Activated gamma-delta T cell treated with anti-CD3 and anti-CD28 coated beads, Interleukin-2, amount 50 U/mL, for 16 hours (primary cell): Measurements from ENCODE around the gene GRB10.
"Not testable (repeated sequence)": the region's sequence is repeated elsewhere in the genome, so short reads cannot be mapped to it uniquely, and the experiment has no call there.

Experiments
- DNase-seq: peaks from one replicate; pipeline ENCODE4 v3.0.0-alpha.2; 2020; ENCODE audit warnings: low read depth

GRB10 gene

GRCh38 chr7:50778189-50778588, 4.5 kb downstream of the GRB10 start:
- DNase-seq: no peak

GRCh38 chr7:50775836-50776235, 6.9 kb downstream of the GRB10 start:
- DNase-seq: no peak

GRCh38 chr7:50775231-50775630, 7.5 kb downstream of the GRB10 start:
- no peak for DNase-seq

GRCh38 chr7:50774319-50774718, 8.4 kb downstream of the GRB10 start:
- DNase-seq: no peak

- not testable (repeated sequence) for DNase-seq
Observed at GRCh38 chr7:50773071-50773470, 9.6 kb downstream of the GRB10 start.

GRCh38 chr7:50771120-50772002, 11.3 kb downstream of the GRB10 start:
- no peak for DNase-seq

GRCh38 chr7:50768485-50769474, 13.9 kb downstream of the GRB10 start:
- no peak for DNase-seq

- no peak for DNase-seq
Observed at GRCh38 chr7:50766849-50767207, 15.9 kb downstream of the GRB10 start.

- DNase-seq: no peak
Observed at GRCh38 chr7:50766106-50766848, 16.4 kb downstream of the GRB10 start.

GRCh38 chr7:50762337-50762736, 20.4 kb downstream of the GRB10 start:
- no peak for DNase-seq

GRCh38 chr7:50761713-50762112, 21.0 kb downstream of the GRB10 start:
- DNase-seq: no peak

- no peak for DNase-seq
Observed at GRCh38 chr7:50757703-50758390, 24.8 kb downstream of the GRB10 start.

- DNase-seq: no peak
Observed at GRCh38 chr7:50756180-50756579, 26.5 kb downstream of the GRB10 start.

- no peak for DNase-seq
Observed at GRCh38 chr7:50754684-50755083, 28.0 kb downstream of the GRB10 start.

GRCh38 chr7:50754241-50754640, 28.5 kb downstream of the GRB10 start:
- DNase-seq: no peak

- DNase-seq: no peak
Observed at GRCh38 chr7:50752422-50752821, 30.3 kb downstream of the GRB10 start.

- no peak for DNase-seq
Observed at GRCh38 chr7:50751146-50751545, 31.6 kb downstream of the GRB10 start.

GRCh38 chr7:50749896-50750295, 32.8 kb downstream of the GRB10 start:
- DNase-seq: no peak

- no peak for DNase-seq
Observed at GRCh38 chr7:50748472-50748871, 34.2 kb downstream of the GRB10 start.

GRCh38 chr7:50745835-50746234, 36.9 kb downstream of the GRB10 start:
- DNase-seq: no peak

GRCh38 chr7:50745336-50745735, 37.4 kb downstream of the GRB10 start:
- no peak for DNase-seq

GRCh38 chr7:50743893-50744292, 38.8 kb downstream of the GRB10 start:
- DNase-seq: no peak
